ENCODE data around the gene MTIF2. TPM values are rescaled to one million over a fixed set of nuclear protein-coding genes. Genes with fewer than 3 reads are reported as not detected.
"Not testable (repeated sequence)": the region's sequence is repeated elsewhere in the genome, so short reads cannot be mapped to it uniquely, and the experiment has no call there.

The MTIF2 gene
- total RNA-seq, 2 donors from 2014 or later: 25.8 to 28.4 TPM

DNA sequence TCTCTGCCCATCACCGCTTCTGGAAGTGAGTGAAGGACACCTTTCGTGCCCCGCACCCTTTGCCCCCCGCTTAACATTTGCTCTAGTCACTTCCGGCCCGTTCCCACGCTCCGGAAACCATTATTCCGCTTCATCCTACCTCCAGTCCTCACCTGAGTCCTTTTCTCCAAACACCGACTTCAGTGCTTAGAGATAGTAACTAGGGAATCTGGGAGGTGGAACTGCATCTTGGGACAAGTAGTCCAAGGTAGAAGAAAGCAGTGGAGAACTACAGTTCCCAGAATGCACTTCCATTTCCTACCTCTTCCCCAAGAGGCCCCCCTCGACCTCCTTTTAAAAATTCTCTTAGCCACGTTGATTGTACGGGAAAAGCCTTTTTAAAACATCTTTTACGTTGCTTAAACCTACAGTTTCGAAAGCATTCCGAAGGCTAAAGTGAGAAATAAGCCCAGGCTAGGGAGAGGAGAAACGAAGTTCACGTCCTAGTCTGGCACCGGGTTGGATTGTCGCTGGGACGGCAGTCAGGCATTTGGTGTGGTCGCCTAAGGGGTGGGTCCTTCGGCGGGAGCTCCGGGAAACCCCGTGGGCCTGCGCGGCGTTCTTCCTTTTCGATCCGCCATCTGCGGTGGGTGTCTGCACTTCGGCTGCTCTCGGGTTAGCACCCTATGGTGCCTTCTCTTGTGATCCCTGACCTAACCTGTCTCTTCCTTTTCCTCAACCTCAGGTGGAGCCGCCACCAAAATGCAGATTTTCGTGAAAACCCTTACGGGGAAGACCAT, 36.8 kb downstream of the MTIF2 start, which contains the start of the genes CLHC1 and RPS27A:
Gene CLHC1, minus strand, starts transcription at position 210 of the 779 bp plus-strand sequence. CDS start 9,882 bp downstream, outside the sequence.
Gene RPS27A, plus strand, starts transcription at position 605 of the 779 bp plus-strand sequence. Its CDS starts 137 bp downstream, at position 742.
- ATAC-seq (replicated peaks): peak; percentile 89
- H3K4me3 Mint-ChIP-seq: peak within 1 kb of the TSS; percentile 96
- no peaks in the 10 kb centered on the region for H3K9me3 Mint-ChIP-seq
- peaks cover 55% of the 10 kb centered on the region for H3K36me3 Mint-ChIP-seq (ENCODE audit: low read depth)
- peaks cover 45% of the 10 kb centered on the region for H3K4me1 Mint-ChIP-seq
- H3K27ac Mint-ChIP-seq: peak within 1 kb of the TSS; percentile 96
- no peaks in the 10 kb centered on the region for H3K27me3 Mint-ChIP-seq

DNA sequence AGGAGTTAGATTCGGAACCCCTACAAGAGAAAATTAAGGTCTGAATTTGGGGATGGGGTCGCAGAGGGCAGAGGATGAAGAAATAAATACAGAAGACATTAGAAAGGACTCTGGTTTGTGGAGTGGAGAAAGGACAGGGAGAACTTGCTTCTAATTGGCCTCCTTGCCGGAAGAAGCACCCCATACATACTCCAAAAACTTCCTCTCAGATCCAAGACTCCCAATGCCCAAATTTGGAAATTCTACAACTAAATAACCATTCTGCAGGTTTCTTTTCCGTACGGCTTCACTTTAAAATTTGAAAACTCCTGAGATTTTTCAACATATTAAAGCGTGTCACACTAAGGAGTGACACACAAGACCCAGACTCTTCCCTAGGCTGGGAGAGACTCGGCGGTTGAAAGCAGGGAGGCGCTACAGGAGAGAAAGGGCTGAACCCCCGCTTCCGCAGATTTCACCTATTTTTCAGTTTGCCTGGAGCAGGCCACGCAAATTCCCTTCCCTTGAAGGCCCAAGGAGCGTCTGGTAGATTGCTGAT, 37.4 kb downstream of the MTIF2 start:
- Mint-ChIP-seq H3K36me3 (ENCODE audit: low read depth) (peaks cover 48% of the 10 kb centered on the region), H3K27me3 (no peaks in the 10 kb centered on the region), H3K27ac (peak overlapping the region; percentile 96), H3K4me3 (peak overlapping the region; percentile 96), H3K9me3 (no peaks in the 10 kb centered on the region), H3K4me1 (peaks cover 45% of the 10 kb centered on the region)
- ATAC-seq (replicated peaks): peak; percentile 35

DNA sequence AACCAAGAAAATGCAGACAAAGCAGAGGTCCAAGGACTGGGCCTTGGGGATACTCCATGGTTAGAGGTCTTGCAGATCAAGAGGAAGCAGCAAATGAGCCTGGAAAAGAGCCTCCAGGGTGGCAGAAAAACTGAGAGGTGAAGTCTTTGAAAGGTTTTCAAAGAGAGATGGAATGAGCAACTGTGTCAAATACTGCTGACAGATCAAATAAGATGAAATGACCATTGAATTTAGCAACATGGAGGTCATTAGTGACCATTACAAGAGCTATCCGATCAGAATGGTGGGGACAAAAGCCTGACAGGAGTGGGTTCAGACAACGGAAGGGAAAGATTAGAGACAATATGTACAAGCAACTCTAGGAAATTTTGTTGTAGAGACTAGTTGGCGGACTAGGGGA, 38.5 kb downstream of the MTIF2 start:
- Mint-ChIP-seq H3K4me1 (peaks cover 45% of the 10 kb centered on the region), H3K9me3 (no peaks in the 10 kb centered on the region), H3K4me3 (peak overlapping the region; percentile 96), H3K36me3 (ENCODE audit: low read depth) (peaks cover 38% of the 10 kb centered on the region), H3K27ac (peak overlapping the region; percentile 96), H3K27me3 (no peaks in the 10 kb centered on the region)
- no peak for ATAC-seq (replicated peaks)

DNA sequence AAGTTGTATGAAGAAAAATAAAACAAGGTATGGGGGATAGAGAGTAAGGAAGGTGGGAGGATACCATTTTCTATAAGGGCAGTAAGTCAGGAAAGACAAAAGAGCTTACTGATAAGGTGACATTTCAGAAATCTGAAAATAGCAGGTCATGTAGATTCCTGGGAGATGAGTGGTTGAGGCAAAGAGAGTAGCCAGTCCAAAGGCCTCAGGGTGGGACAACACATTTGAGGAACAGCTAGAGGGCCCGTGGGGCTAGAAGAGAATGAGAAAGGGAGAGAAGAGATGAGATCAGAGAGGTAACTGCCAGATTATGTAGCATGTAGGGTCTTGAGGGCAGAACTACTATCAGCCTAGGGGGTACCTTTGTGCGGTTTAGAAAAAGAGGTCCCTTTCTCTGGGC, 39.8 kb downstream of the MTIF2 start:
- no peak overlapping the region for H3K4me3 Mint-ChIP-seq
- peak overlapping the region; percentile 12 for H3K27ac Mint-ChIP-seq
- no peaks in the 10 kb centered on the region for H3K27me3 Mint-ChIP-seq
- peaks cover 24% of the 10 kb centered on the region for H3K36me3 Mint-ChIP-seq (ENCODE audit: low read depth)
- ATAC-seq (replicated peaks): no peak
- H3K4me1 Mint-ChIP-seq: peaks cover 40% of the 10 kb centered on the region
- H3K9me3 Mint-ChIP-seq: no peaks in the 10 kb centered on the region

DNA sequence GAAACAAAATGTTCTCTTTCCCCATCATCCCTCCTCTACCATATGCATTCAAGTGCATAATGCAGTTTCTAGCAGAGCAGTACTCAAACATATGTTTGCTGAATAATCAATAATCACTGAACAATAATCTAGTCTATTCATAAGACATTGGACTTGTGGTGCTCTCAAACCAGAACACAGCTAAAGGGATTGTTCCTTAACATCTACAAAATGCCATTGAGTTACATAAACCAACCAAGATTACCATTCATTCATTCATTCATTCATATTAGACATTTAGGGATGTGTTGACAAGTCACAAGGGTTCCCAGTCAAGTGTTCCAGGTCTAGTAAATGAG, 40.8 kb downstream of the MTIF2 start:
- no peaks in the 10 kb centered on the region for H3K27me3 Mint-ChIP-seq
- no peaks in the 10 kb centered on the region for H3K9me3 Mint-ChIP-seq
- H3K36me3 Mint-ChIP-seq (ENCODE audit: low read depth): peaks cover 14% of the 10 kb centered on the region
- H3K4me1 Mint-ChIP-seq: peaks cover 30% of the 10 kb centered on the region
- ATAC-seq (replicated peaks): no peak
- H3K4me3 Mint-ChIP-seq: peak overlapping the region; percentile 51
- peak overlapping the region; percentile 51 for H3K27ac Mint-ChIP-seq

DNA sequence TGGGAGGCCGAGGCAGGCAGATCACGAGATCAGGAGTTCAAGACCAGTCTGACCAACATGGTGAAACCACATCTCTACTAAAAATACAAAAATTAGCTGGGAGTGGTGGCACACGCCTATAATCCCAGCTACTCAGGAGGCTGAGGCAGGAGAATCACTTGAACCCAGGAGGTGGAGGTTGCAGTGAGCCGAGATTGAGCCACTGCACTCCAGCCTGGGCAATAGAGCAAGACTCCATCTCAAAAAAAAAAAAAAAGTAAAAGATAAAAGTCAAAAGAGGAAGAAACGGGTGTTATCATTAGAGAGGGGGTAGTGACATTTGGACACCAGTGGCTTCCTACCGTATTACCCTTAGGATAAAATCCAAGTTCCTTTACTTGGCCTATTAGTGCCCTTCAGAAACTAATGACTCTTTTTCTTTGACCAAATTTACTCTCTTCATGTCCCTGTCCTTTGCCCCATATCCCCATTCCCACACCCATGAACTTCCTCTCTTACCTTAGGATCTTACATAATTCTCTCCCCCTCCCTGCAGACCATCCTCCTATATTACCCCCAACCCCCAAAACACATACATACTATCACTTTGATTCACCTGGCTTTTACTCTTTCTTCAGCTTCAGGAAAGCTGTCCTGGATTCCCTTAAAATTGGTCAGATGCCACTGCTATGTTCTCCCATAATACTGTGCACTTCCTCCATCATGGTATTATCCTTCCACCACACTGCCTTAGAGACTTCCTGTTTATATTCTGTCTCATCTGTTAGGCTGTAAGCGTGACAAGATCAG, 41.4 kb downstream of the MTIF2 start:
- peak overlapping the region; percentile 51 for H3K4me3 Mint-ChIP-seq
- not testable (repeated sequence) for H3K36me3 Mint-ChIP-seq (ENCODE audit: low read depth); H3K27me3 Mint-ChIP-seq; H3K9me3 Mint-ChIP-seq; ATAC-seq (replicated peaks)
- H3K4me1 Mint-ChIP-seq: peaks cover 29% of the 10 kb centered on the region
- peak overlapping the region; percentile 51 for H3K27ac Mint-ChIP-seq

DNA sequence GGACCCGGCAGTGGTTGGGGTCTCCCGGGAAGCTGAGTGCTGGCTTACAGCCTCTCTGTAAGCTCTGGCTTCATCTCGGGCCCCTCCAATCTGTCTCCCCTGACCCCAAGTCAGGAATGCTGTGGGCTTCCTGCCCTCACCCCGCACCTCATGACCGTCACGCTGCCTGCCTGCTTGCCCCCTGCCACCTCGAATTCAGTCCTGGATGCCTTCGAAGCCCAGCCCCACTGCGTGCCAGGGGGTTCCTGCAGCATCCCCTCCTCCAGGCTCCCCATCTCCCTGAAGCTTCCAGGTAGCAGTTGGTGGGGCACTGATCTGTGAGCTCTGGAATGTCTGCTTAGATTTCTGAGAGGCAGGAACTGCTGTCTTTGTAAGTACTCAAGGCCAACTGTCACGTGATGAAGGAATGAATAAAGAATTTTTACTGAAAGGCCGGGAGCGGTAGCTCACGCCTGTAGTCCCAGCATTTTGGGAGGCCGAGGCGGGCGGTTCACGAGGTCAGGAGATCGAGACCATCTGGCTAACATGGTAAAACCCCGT, 43.5 kb downstream of the MTIF2 start:
- Mint-ChIP-seq H3K4me1 (peaks cover 34% of the 10 kb centered on the region), H3K36me3 (ENCODE audit: low read depth) (no peaks in the 10 kb centered on the region), H3K27ac (no peak overlapping the region), H3K4me3 (no peak overlapping the region), H3K27me3 (no peaks in the 10 kb centered on the region), H3K9me3 (no peaks in the 10 kb centered on the region)
- ATAC-seq (replicated peaks): no peak

DNA sequence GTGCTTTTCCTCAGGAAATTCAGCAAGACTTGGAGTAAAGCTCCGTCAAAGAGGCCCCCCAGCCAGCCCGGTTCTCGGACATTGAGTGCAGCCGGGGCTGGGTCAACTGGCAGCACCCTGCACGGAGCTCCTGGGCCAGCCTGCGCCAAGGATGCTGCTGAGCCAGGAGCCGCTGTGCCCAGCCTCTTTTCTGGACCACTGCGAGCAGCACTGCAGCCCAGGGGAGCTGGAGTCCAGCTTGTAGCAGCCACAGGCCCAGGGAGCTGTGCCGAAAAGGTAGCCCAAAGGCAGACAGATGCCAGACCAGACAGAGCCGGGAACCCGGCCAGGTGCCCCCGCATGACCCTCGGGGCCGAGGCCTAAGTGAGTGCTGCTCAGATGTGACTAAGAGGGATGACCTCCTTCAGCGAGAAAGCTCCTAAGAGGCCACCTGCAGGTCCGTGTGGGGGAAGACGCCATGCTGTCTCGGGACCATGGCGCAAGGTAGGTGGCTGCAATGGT, 44.2 kb downstream of the MTIF2 start:
- Mint-ChIP-seq H3K36me3 (ENCODE audit: low read depth) (no peaks in the 10 kb centered on the region), H3K4me1 (peaks cover 30% of the 10 kb centered on the region), H3K9me3 (no peaks in the 10 kb centered on the region), H3K27ac (no peak overlapping the region), H3K4me3 (no peak overlapping the region), H3K27me3 (no peaks in the 10 kb centered on the region)
- no peak for ATAC-seq (replicated peaks)

DNA sequence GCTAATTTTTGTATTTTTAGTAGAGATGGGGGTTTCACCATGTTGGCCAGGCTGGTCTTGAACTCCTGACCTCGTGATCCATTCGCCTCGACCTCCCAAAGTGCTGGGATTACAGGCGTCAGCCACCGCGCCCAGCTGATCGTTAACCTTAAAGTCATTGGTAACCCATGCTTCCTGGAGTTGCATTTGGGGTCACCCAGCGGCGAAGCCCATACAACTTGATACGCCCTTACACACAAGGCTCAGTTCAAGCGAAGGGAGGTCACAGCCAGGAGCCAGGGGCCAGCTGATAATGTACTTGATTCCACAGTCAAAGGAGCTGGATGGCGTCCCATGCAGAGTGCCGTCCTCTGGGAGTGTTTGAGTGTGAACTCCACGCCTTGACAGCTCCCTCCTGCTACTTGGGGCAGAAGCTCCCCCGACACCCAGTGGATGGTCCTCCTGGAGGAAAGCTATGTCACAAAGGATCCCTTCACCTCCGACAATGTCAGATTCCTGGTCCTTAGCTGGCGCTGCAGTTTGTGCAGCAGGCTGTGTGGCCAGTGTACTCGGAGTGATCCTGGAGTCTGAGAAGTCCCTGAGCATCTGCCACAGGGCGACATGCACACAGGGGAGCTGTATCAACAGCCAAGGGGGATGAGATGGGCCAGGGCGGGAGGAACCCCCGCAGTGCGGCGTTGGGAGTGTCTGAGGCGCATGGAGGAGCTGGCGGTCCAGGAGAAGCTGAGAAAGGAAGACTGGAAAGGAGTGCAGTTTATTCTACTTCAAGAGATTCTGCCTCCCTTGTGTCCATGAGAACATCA, 44.9 kb downstream of the MTIF2 start:
- Mint-ChIP-seq H3K9me3 (no peaks in the 10 kb centered on the region), H3K4me3 (peak overlapping the region; percentile 70), H3K36me3 (ENCODE audit: low read depth) (no peaks in the 10 kb centered on the region), H3K27ac (peak overlapping the region; percentile 29), H3K4me1 (peaks cover 28% of the 10 kb centered on the region), H3K27me3 (no peaks in the 10 kb centered on the region)
- ATAC-seq (replicated peaks): no peak

DNA sequence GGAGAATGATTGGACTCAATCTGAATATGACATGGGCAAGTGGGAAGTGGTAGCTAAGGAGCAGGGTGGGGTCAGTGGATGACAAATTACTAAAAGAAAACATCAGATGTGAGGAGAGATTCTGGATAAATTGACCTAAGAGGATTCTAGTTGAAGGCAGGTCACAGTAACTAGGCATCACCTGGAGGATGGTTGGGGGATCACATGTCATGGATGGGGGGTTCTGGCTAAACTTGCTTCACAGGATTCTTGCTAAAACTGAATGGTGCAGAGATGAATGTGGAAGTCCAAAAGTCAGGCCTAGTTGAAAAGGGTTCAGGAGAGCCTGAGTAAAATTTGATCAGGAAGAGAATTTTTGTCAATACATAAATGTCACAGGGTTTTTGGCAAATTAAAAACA, 55.2 kb downstream of the MTIF2 start:
- Mint-ChIP-seq H3K36me3 (ENCODE audit: low read depth) (no peaks in the 10 kb centered on the region), H3K27ac (no peak overlapping the region), H3K27me3 (no peaks in the 10 kb centered on the region), H3K4me3 (no peak overlapping the region), H3K4me1 (peaks cover 3% of the 10 kb centered on the region), H3K9me3 (no peaks in the 10 kb centered on the region)
- no peak for ATAC-seq (replicated peaks)

DNA sequence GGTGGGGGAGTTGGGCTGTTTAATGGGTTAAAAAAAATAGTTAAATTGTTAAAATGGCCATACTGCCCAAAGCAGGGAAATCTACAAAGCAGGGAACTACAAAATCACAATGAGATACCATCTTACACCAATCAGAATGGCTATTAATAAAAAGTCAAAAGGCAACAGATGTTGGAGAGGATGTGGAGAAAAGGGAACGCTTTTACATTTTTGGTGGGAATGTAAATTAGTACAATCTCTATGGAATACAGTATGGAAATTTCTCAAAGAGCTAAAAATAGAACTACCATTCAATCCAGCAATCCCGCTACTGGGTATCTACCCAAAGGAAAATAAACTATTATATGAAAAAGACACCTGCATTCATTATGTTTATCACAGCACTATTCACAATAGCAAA, 64.1 kb downstream of the MTIF2 start:
- Mint-ChIP-seq H3K36me3 (ENCODE audit: low read depth) (peaks cover 9% of the 10 kb centered on the region), H3K4me3 (no peak overlapping the region), H3K27me3 (no peaks in the 10 kb centered on the region), H3K4me1 (no peaks in the 10 kb centered on the region), H3K27ac (no peak overlapping the region), H3K9me3 (peaks cover 9% of the 10 kb centered on the region)
- no peak for ATAC-seq (replicated peaks)

DNA sequence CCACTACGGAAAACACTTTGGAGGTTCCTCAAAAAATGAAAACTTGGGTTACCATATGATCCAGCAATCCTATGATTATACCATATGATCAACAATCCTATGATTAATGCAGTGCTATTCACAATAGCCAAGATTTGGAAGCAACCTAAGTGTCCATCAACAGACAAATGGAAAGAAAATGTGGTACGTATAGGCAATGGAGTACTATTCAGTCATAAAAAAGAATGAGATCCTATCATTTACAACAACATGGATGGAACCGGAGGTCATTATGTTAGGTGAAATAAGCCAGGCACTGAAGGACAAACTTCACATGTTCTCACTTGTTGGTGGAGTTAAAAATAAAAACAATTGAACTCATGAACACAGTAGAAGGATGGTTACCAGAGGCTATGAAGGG, 64.5 kb downstream of the MTIF2 start:
- ATAC-seq (replicated peaks): no peak
- Mint-ChIP-seq H3K27ac (no peak overlapping the region), H3K36me3 (ENCODE audit: low read depth) (peaks cover 9% of the 10 kb centered on the region), H3K4me1 (no peaks in the 10 kb centered on the region), H3K4me3 (no peak overlapping the region), H3K9me3 (peaks cover 9% of the 10 kb centered on the region), H3K27me3 (no peaks in the 10 kb centered on the region)

DNA sequence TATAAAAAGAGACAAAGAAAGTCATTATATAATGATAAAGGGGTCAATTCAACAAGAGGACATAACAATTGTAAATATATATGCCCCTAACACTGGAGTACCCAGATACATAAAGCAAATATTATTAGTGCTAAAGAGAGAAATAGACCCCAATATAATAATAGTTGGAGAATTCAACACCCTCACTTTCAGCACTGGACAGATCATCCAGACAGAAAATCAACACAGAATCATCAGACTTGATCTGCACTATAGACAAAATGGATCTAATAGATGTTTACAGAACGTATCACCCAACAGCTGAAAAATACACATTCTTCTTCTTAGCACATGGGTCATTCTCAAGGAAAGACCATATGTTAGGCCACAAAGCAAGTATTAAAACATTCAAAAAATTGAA, 68.6 kb downstream of the MTIF2 start:
- no peaks in the 10 kb centered on the region for H3K27me3 Mint-ChIP-seq
- H3K36me3 Mint-ChIP-seq (ENCODE audit: low read depth): peaks cover 9% of the 10 kb centered on the region
- no peaks in the 10 kb centered on the region for H3K4me1 Mint-ChIP-seq
- no peak for ATAC-seq (replicated peaks)
- H3K4me3 Mint-ChIP-seq: no peak overlapping the region
- H3K27ac Mint-ChIP-seq: no peak overlapping the region
- H3K9me3 Mint-ChIP-seq: peaks cover 9% of the 10 kb centered on the region

DNA sequence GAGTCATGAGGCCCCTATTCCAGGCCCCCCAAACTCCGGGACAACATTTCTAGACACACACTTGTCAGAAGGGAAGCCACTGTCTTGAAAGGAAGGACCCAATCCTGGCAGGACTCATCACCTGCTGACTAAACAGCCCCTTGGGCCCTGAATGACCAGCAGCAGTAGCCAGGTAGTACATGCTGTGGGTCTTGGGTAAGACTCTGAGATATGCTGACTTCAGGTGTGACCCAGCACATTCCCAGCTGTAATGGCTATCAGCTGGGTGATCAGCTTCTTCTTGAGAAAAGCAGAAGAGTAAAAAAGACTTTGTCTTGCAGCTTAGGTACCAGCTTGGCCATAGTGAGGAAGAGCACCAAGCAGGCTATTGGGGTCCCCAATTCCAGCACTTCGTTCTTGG, 72.5 kb downstream of the MTIF2 start:
- peaks cover 9% of the 10 kb centered on the region for H3K36me3 Mint-ChIP-seq (ENCODE audit: low read depth)
- no peak overlapping the region for H3K4me3 Mint-ChIP-seq
- no peaks in the 10 kb centered on the region for H3K27me3 Mint-ChIP-seq
- peaks cover 9% of the 10 kb centered on the region for H3K9me3 Mint-ChIP-seq
- no peak for ATAC-seq (replicated peaks)
- H3K4me1 Mint-ChIP-seq: no peaks in the 10 kb centered on the region
- H3K27ac Mint-ChIP-seq: no peak overlapping the region
